ENCODE data around the gene ATP1A1. TPM values are rescaled to one million over a fixed set of nuclear protein-coding genes. Genes with fewer than 3 reads are reported as not detected.

Gene ATP1A1
- polyA plus RNA-seq, 3 donors, result 32.3 to 135 (median 32.7) TPM

GRCh38 chr1:116397728-116398127 is 24.7 kb downstream of the ATP1A1 start:
- H3K4me3 Mint-ChIP-seq, result no peak overlapping the region
- H3K4me2 ChIP-seq (replicated peaks; ENCODE audit: extremely low read depth, low read length, poor library complexity, severe bottlenecking), result no peak overlapping the region
- H3K4me1 Mint-ChIP-seq, result no peaks in the 10 kb centered on the region
- TF ChIP-seq CTCF (IDR thresholded peaks at IDR 0.05), result peak; percentile 9
- no peak overlapping the region for H2AFZ ChIP-seq (ENCODE audit: insufficient read depth, low read depth, low read length, poor library complexity, severe bottlenecking)
- H3K79me2 ChIP-seq (ENCODE audit: insufficient read depth, low read length), result no peaks in the 10 kb centered on the region
- H3K4me1 ChIP-seq (ENCODE audit: control insufficient read depth in 1 of 2, insufficient read depth in 2 of 2, low read length in 2 of 2), result no peaks in the 10 kb centered on the region
- H3K9ac ChIP-seq (ENCODE audit: insufficient read depth, low read length, poor library complexity, severe bottlenecking), result no peak overlapping the region
- H4K20me1 ChIP-seq (ENCODE audit: insufficient read depth, low read length), result peaks cover 8% of the 10 kb centered on the region
- H3K27ac ChIP-seq (ENCODE audit: low read depth in 1 of 2, low read length in 2 of 2), result no peak overlapping the region
- DNase-seq, result no peak
- peak overlapping the region in 1 of 7 donors; percentile 41 for H3K27ac Mint-ChIP-seq
- no peaks in the 10 kb centered on the region for H3K27me3 Mint-ChIP-seq (ENCODE audit: low read depth in 3 of 3)
- H3K36me3 ChIP-seq (replicated peaks in 1 of 2; ENCODE audit: control insufficient read depth in 1 of 2, insufficient read depth in 2 of 2, low read length in 2 of 2), result peaks cover 98 to 100% of the 10 kb centered on the region in 2 donors
- peaks cover 97 to 100% of the 10 kb centered on the region in 2 donors for H3K36me3 Mint-ChIP-seq
- H3K4me3 ChIP-seq (replicated peaks in 1 of 3; ENCODE audit: low read depth in 2 of 3, low read length in 3 of 3), result no peak overlapping the region
- H3K9me3 Mint-ChIP-seq, result no peaks in the 10 kb centered on the region
- 94% methylated on average over 3 of the region's 5 CpGs for WGBS (ENCODE audit: insufficient coverage)
- H3K27me3 ChIP-seq (ENCODE audit: control insufficient read depth in 2 of 2, insufficient read depth in 2 of 2, low read length in 2 of 2), result no peaks in the 10 kb centered on the region
- H3K9me3 ChIP-seq (replicated peaks in 1 of 2; ENCODE audit: control insufficient read depth in 1 of 2, insufficient read depth in 1 of 2, low read length in 2 of 2), result no peaks in the 10 kb centered on the region
- intact Hi-C loops (cut with micrococcal nuclease), result no loop called here

- DNase-seq, result no peak
- 98% methylated on average over 6 of the region's 6 CpGs for WGBS (ENCODE audit: insufficient coverage)
- Histone ChIP-seq H3K36me3 (replicated peaks in 1 of 2; ENCODE audit: control insufficient read depth in 1 of 2, insufficient read depth in 2 of 2, low read length in 2 of 2) (peaks cover 100% of the 10 kb centered on the region in 2 donors), H3K27ac (ENCODE audit: low read depth in 1 of 2, low read length in 2 of 2) (no peak overlapping the region), H3K4me2 (replicated peaks; ENCODE audit: extremely low read depth, low read length, poor library complexity, severe bottlenecking) (no peak overlapping the region), H2AFZ (ENCODE audit: insufficient read depth, low read depth, low read length, poor library complexity, severe bottlenecking) (no peak overlapping the region), H4K20me1 (ENCODE audit: insufficient read depth, low read length) (peaks cover 16% of the 10 kb centered on the region), H3K4me3 (replicated peaks in 1 of 3; ENCODE audit: low read depth in 2 of 3, low read length in 3 of 3) (no peak overlapping the region), H3K27me3 (ENCODE audit: control insufficient read depth in 2 of 2, insufficient read depth in 2 of 2, low read length in 2 of 2) (no peaks in the 10 kb centered on the region), H3K9me3 (replicated peaks in 1 of 2; ENCODE audit: control insufficient read depth in 1 of 2, insufficient read depth in 1 of 2, low read length in 2 of 2) (no peaks in the 10 kb centered on the region), H3K4me1 (ENCODE audit: control insufficient read depth in 1 of 2, insufficient read depth in 2 of 2, low read length in 2 of 2) (no peaks in the 10 kb centered on the region), H3K9ac (ENCODE audit: insufficient read depth, low read length, poor library complexity, severe bottlenecking) (no peak overlapping the region), H3K79me2 (ENCODE audit: insufficient read depth, low read length) (no peaks in the 10 kb centered on the region)
- Mint-ChIP-seq H3K36me3 (peaks cover 100% of the 10 kb centered on the region in 2 donors), H3K27ac (peak overlapping the region in 2 of 7 donors; percentile 7 to 31), H3K9me3 (peaks cover 0 to 2% (median 0%) of the 10 kb centered on the region in 7 donors), H3K27me3 (ENCODE audit: low read depth in 3 of 3) (no peaks in the 10 kb centered on the region), H3K4me1 (no peaks in the 10 kb centered on the region), H3K4me3 (no peak overlapping the region)
- TF ChIP-seq CTCF (IDR thresholded peaks at IDR 0.05), result no peak
- intact Hi-C loops (cut with micrococcal nuclease), result no loop called here
Measured at GRCh38 chr1:116400780-116401179, 27.7 kb downstream of the ATP1A1 start.

All from CD14-positive monocyte (primary cell).